H1 (cell line): ENCODE results near the gene CPPED1. TPM values are rescaled to one million over a fixed set of nuclear protein-coding genes. Genes with fewer than 3 reads are reported as not detected.

Experiments used
- SAP30 ChIP-seq: fragments of 300-600 bp; sonication (generic); IDR thresholded peaks from 2 replicates; pipeline ENCODE4 v1.7.1; 2012; ENCODE audit warnings: low read length, moderate library complexity, mild to moderate bottlenecking, inconsistent platforms; ENCODE audit not compliant: insufficient read depth, insufficient replicate concordance
- SIN3A ChIP-seq, 2 experiments: IDR thresholded peaks in 1 of 2; conservative IDR thresholded peaks in 1 of 2; 2 replicates each; pipeline ENCODE4 v1.6.1; 2011 to 2012; ENCODE audit warnings: low read length in 2 of 2, improper control_type of control experiment in 1 of 2, low read depth in 1 of 2, mild to moderate bottlenecking in 1 of 2
- polyA plus RNA-seq, 7 experiments: library from polyadenylated mRNA; depleted of rRNA in 3 of 7; stranded (reverse) in 5 of 7; unstranded in 2 of 7; fragments of >200 nt in 5 of 7; fragments of 200-250 nt in 2 of 7; gene quantifications; 1 replicate in 5 of 7; 2 replicates in 1 of 7; 4 replicates in 1 of 7; pipeline versions ENCODE4 v1.2.1 to v1.2.3, GENCODE V29; 2011 to 2013; ENCODE audit warnings: missing spikeins in 2 of 7, mixed read lengths in 2 of 7
- total RNA-seq: library from RNA; stranded (reverse); fragmentation: NEBNext Ultra II Directional; extraction: Animal tissue kit (Norgen Biotek cat#: 25700); gene quantifications from 2 replicates; pipeline ENCODE4 v1.2.1, GENCODE V29; 2021
- TF ChIP-seq, protein P1 (sequence below), 3 experiments: IDR thresholded peaks; 1 replicate in 2 of 3; 2 replicates in 1 of 3; pipeline versions ENCODE4 v1.5.1 to v1.6.1; 2011; ENCODE audit warnings: low read length in 3 of 3, mild to moderate bottlenecking in 3 of 3, inconsistent platforms in 2 of 3, low read depth in 1 of 3, moderate library complexity in 1 of 3; ENCODE audit not compliant: insufficient read depth in 1 of 3; ENCODE audit errors: control extremely low read depth in 1 of 3
- TF ChIP-seq, protein P2 (sequence below): IDR thresholded peaks from 2 replicates; pipeline ENCODE4 v1.6.1; 2012; ENCODE audit warnings: inconsistent platforms

The CPPED1 gene
- total and polyA plus RNA-seq, 2 of the 8 experiments (the other 6 are each of a cell fraction or from before 2014, with no cell fraction given): 3.5 to 11.2 TPM

DNA sequence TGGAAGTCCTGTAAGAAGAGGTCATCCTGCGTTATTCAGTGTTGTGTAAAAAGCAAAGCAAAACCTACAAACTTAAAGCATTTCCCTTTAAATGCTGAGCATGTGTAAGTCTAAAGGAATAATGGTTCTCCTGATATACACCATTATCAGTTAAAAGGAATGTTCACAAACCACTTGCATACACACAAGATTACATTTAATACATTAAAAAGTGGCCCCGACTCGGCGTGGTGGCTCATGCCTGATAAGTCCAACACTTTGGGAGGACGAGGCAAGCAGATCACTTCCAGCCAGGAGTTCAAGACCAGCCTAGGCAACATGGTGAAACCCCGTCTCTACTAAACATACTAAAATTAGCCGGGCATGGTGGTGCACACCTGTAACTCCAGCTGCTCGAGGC lies 30.5 kb downstream of the CPPED1 start (continued):
- TF ChIP-seq, protein P1, sequence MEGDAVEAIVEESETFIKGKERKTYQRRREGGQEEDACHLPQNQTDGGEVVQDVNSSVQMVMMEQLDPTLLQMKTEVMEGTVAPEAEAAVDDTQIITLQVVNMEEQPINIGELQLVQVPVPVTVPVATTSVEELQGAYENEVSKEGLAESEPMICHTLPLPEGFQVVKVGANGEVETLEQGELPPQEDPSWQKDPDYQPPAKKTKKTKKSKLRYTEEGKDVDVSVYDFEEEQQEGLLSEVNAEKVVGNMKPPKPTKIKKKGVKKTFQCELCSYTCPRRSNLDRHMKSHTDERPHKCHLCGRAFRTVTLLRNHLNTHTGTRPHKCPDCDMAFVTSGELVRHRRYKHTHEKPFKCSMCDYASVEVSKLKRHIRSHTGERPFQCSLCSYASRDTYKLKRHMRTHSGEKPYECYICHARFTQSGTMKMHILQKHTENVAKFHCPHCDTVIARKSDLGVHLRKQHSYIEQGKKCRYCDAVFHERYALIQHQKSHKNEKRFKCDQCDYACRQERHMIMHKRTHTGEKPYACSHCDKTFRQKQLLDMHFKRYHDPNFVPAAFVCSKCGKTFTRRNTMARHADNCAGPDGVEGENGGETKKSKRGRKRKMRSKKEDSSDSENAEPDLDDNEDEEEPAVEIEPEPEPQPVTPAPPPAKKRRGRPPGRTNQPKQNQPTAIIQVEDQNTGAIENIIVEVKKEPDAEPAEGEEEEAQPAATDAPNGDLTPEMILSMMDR (IDR thresholded peaks at IDR 0.05; ENCODE audit: control extremely low read depth in 1 of 3, insufficient read depth in 1 of 3, low read depth in 1 of 3, low read length in 3 of 3): no peak
- TF ChIP-seq SAP30 (no peak), SIN3A (conservative IDR thresholded peaks at IDR 0.05 in 1 of 2, IDR thresholded peaks at IDR 0.05 in 1 of 2; ENCODE audit: low read depth in 1 of 2, low read length in 2 of 2) (no peak)
- TF ChIP-seq, protein P2, sequence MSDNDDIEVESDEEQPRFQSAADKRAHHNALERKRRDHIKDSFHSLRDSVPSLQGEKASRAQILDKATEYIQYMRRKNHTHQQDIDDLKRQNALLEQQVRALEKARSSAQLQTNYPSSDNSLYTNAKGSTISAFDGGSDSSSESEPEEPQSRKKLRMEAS: no peak
